ENCODE data around the gene MIER3.
"Not testable (repeated sequence)": the region's sequence is repeated elsewhere in the genome, so short reads cannot be mapped to it uniquely, and the experiment has no call there.

MIER3 gene

GRCh38 chr5:56951946-56952691, at the start of gene MIER3:
MIER3 (minus strand) TSS chr5:56952123; CDS start chr5:56952102, 21 bp downstream.
- FAIRE-seq, result no peak

GRCh38 chr5:56995596-56995995, 43.7 kb upstream of the MIER3 start:
- FAIRE-seq, result no peak

GRCh38 chr5:56993241-56993640, 41.3 kb upstream of the MIER3 start:
- no peak for FAIRE-seq

GRCh38 chr5:56989676-56990075, 37.8 kb upstream of the MIER3 start:
- FAIRE-seq, result no peak

GRCh38 chr5:56988490-56988889, 36.6 kb upstream of the MIER3 start:
- no peak for FAIRE-seq

GRCh38 chr5:56987171-56987570, 35.2 kb upstream of the MIER3 start:
- FAIRE-seq, result no peak

GRCh38 chr5:56986626-56986947, 34.7 kb upstream of the MIER3 start:
- FAIRE-seq, result no peak

- FAIRE-seq, result no peak
Observed at GRCh38 chr5:56985936-56986625, 34.2 kb upstream of the MIER3 start.

- FAIRE-seq, result no peak
Observed at GRCh38 chr5:56984445-56984844, 32.5 kb upstream of the MIER3 start.

- FAIRE-seq, result no peak
Observed at GRCh38 chr5:56983593-56984361, 31.9 kb upstream of the MIER3 start.

GRCh38 chr5:56981548-56982315, 29.8 kb upstream of the MIER3 start:
- FAIRE-seq, result no peak

GRCh38 chr5:56979968-56980367, 28.0 kb upstream of the MIER3 start:
- no peak for FAIRE-seq

GRCh38 chr5:56979526-56979925, 27.6 kb upstream of the MIER3 start:
- not testable (repeated sequence) for FAIRE-seq

GRCh38 chr5:56977822-56978221, 25.9 kb upstream of the MIER3 start:
- FAIRE-seq, result no peak

GRCh38 chr5:56977021-56977420, 25.1 kb upstream of the MIER3 start:
- FAIRE-seq, result no peak

GRCh38 chr5:56974241-56974640, 22.3 kb upstream of the MIER3 start:
- no peak for FAIRE-seq

GRCh38 chr5:56973473-56973872, 21.6 kb upstream of the MIER3 start:
- no peak for FAIRE-seq

GRCh38 chr5:56971275-56971674, 19.4 kb upstream of the MIER3 start:
- FAIRE-seq, result no peak

GRCh38 chr5:56964173-56964572, 12.2 kb upstream of the MIER3 start:
- FAIRE-seq, result no peak

- FAIRE-seq, result no peak
Observed at GRCh38 chr5:56963246-56963645, 11.3 kb upstream of the MIER3 start.

- no peak for FAIRE-seq
Observed at GRCh38 chr5:56962286-56962685, 10.4 kb upstream of the MIER3 start.

GRCh38 chr5:56961746-56962145, 9.8 kb upstream of the MIER3 start:
- FAIRE-seq, result no peak

GRCh38 chr5:56959326-56959725, 7.4 kb upstream of the MIER3 start:
- no peak for FAIRE-seq

Data from G401.6 (cell line).